GM23338 (cell line): Measurements from ENCODE around the gene EPS8L3.
A peak's percentile ranks its signal among the peaks of the same experiment; 100 is the strongest.

Source experiments
- CTCF ChIP-seq, 2 experiments: fragments of 200-600 bp in 1 of 2; sonication (generic) in 1 of 2; conservative IDR thresholded peaks; 2 replicates each; pipeline versions ENCODE4 v1.5.1 to v1.6.1; 2016 to 2017; ENCODE audit warnings: antibody characterized with exemption in 2 of 2, low read depth in 2 of 2, mild to moderate bottlenecking in 2 of 2, moderate library complexity in 1 of 2
- EZH2phosphoT487 ChIP-seq: fragments of 200-600 bp; sonication (generic); IDR thresholded peaks from one replicate; pipeline ENCODE4 v1.8.1; 2018; ENCODE audit warnings: antibody characterized with exemption; ENCODE audit not compliant: unreplicated experiment

- peak in 1 of 2 experiments; percentile 38; a peak in 2 of 4 replicates for TF ChIP-seq CTCF (conservative IDR thresholded peaks at IDR 0.05; ENCODE audit: low read depth in 2 of 2)
- no peak for TF ChIP-seq EZH2phosphoT487
Observed at GRCh38 chr1:109718495-109718894, 45.2 kb downstream of the EPS8L3 start.
